Hepatocyte (in vitro differentiated cells): ENCODE measurements around the gene UBE2S. TPM values are rescaled to one million over a fixed set of nuclear protein-coding genes. Genes with fewer than 3 reads are reported as not detected.
"Not testable (repeated sequence)": the region's sequence is repeated elsewhere in the genome, so short reads cannot be mapped to it uniquely, and the experiment has no call there.

Experiments
- DNase-seq: peaks from one replicate; pipeline ENCODE4 v3.0.0-alpha.2; 2016; ENCODE audit warnings: low spot score
- H2AFZ ChIP-seq: fragments of 200-600 bp; sonication (generic); 2 replicates; pipeline ENCODE4 v1.6.0; 2016; ENCODE audit warnings: antibody characterized with exemption, mild to moderate bottlenecking
- H3K27ac ChIP-seq: fragments of 200-600 bp; sonication (generic); 2 replicates; pipeline ENCODE4 v1.5.1; 2016; ENCODE audit warnings: mild to moderate bottlenecking
- H3K27me3 ChIP-seq: fragments of 200-600 bp; sonication (generic); 2 replicates; pipeline ENCODE4 v1.6.1; 2016
- H3K36me3 ChIP-seq: fragments of 200-600 bp; sonication (generic); replicated peaks from 2 replicates; pipeline ENCODE4 v1.5.1; 2016; ENCODE audit warnings: low read depth; ENCODE audit not compliant: insufficient read depth
- H3K4me1 ChIP-seq: fragments of 200-600 bp; sonication (generic); 2 replicates; pipeline ENCODE4 v1.5.1; 2016; ENCODE audit warnings: mild to moderate bottlenecking, moderate library complexity; ENCODE audit not compliant: insufficient read depth
- H3K4me2 ChIP-seq: fragments of 200-600 bp; sonication (generic); 2 replicates; pipeline ENCODE4 v1.6.0; 2016
- H3K4me3 ChIP-seq: fragments of 200-600 bp; sonication (generic); 2 replicates; pipeline ENCODE4 v1.5.1; 2016; ENCODE audit warnings: mild to moderate bottlenecking
- H3K79me2 ChIP-seq: fragments of 200-600 bp; sonication (generic); 2 replicates; pipeline ENCODE4 v1.6.0; 2017; ENCODE audit warnings: mild to moderate bottlenecking
- H3K9me2 ChIP-seq: fragments of 200-600 bp; sonication (generic); replicated peaks from 2 replicates; pipeline ENCODE4 v1.6.0; 2017; ENCODE audit warnings: mild to moderate bottlenecking; ENCODE audit not compliant: insufficient read depth
- H3K9me3 ChIP-seq: fragments of 200-600 bp; sonication (generic); 2 replicates; pipeline ENCODE4 v1.5.1; 2016; ENCODE audit warnings: low read depth, mild to moderate bottlenecking
- H4K20me1 ChIP-seq: fragments of 200-600 bp; sonication (generic); 2 replicates; pipeline ENCODE4 v1.6.0; 2016; ENCODE audit warnings: mild to moderate bottlenecking; ENCODE audit not compliant: insufficient read depth, poor library complexity, severe bottlenecking
- CTCF ChIP-seq: fragments of 200-600 bp; sonication (generic); IDR thresholded peaks from 2 replicates; pipeline ENCODE4 v1.5.1; 2016; ENCODE audit warnings: antibody characterized with exemption, mild to moderate bottlenecking; ENCODE audit not compliant: poor library complexity
- EZH2 ChIP-seq: fragments of 200-600 bp; sonication (generic); IDR thresholded peaks from 2 replicates; pipeline ENCODE4 v1.6.1; 2016; ENCODE audit warnings: antibody characterized with exemption, mild to moderate bottlenecking, borderline replicate concordance
- EZH2phosphoT487 ChIP-seq: fragments of 200-600 bp; sonication (generic); IDR thresholded peaks from one replicate; pipeline ENCODE4 v1.6.1; 2018; ENCODE audit warnings: antibody characterized with exemption, mild to moderate bottlenecking, low read depth, moderate library complexity; ENCODE audit not compliant: unreplicated experiment, severe bottlenecking
- WGBS: methylation state at CpG from one replicate; pipeline ENCODE4 v1.1.6; 2016; ENCODE audit warnings: low lambda C conversion rate; ENCODE audit errors: missing lambda C conversion rate; 5-methylcytosine and 5-hydroxymethylcytosine counted together
- polyA plus RNA-seq: library from polyadenylated mRNA; unstranded; fragments of >200 nt; fragmentation: Nextera tagmentation; extraction: Ambion mirVana; gene quantifications from 2 replicates; pipeline ENCODE4 v1.2.1, GENCODE V29; 2016
- total RNA-seq: library from RNA; depleted of rRNA; stranded (reverse); fragments of >200 nt; gene quantifications from 2 replicates; pipeline ENCODE4 v1.2.3, GENCODE V29; 2014

Gene UBE2S
- 18.5 and 20.4 TPM in 2 replicates for total RNA-seq
- 105 and 116 TPM in 2 replicates for polyA plus RNA-seq

DNA sequence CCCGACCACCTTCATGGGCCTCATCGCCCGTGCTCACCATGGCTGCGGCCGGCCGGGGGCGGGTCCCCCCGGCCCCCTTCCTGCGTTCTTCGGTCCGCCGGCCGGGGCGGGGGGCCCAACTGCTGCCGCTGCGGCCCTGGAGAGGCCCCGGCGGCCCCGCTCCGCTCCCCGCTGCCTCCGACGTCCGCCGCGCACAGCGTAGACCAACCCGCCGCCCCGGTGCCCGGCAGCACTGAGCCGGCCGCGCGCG, at the start of gene UBE2S:
UBE2S (minus strand) TSS at position 239 of the 250 bp plus-strand sequence; CDS start at position 40, 199 bp downstream.
- Histone ChIP-seq H3K27ac (peak within 1 kb of the TSS; percentile 95), H2AFZ (peak within 1 kb of the TSS; percentile 78), H3K4me3 (peak within 1 kb of the TSS; percentile 76), H3K4me2 (peak within 1 kb of the TSS; percentile 87), H3K79me2 (peaks cover 37% of the 10 kb centered on the region)
- H3K9me3 ChIP-seq, H3K27me3 ChIP-seq, H3K9me2 ChIP-seq, H3K4me1 ChIP-seq, DNase-seq, H4K20me1 ChIP-seq, H3K36me3 ChIP-seq: not testable (repeated sequence)
- 0% methylated on average over 11 of the region's 36 CpGs for WGBS

DNA sequence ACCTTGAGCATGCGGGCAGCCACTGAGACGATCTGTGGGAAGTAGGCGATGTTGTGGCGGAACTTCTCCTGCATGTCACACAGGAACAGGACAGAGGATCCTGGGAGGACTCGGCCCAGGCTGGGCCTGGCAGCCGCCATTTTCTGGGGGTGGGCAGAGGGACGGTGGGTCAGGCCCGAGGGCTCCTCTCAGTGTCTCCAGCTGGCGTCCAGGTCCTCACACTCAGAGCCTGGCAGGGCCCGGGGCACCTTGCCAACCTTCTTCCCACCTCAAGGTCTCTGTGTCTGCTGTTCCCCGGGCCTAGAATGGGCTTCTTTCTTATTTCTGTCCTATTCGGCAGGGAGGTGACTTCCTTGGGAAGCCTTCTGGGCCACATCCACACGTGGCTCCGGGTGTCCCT, 48.8 kb upstream of the UBE2S start:
- no peaks in the 10 kb centered on the region for H3K9me2 ChIP-seq
- H3K9me3 ChIP-seq = no peaks in the 10 kb centered on the region
- H3K4me2 ChIP-seq = no peak overlapping the region
- TF ChIP-seq CTCF (no peak), EZH2phosphoT487 (no peak)
- DNase-seq = no peak
- H3K27me3 ChIP-seq = peaks cover 14% of the 10 kb centered on the region
- H4K20me1 ChIP-seq = peaks cover 7% of the 10 kb centered on the region
- H3K4me3 ChIP-seq = no peak overlapping the region
- H3K79me2 ChIP-seq = peaks cover 11% of the 10 kb centered on the region
- no peak overlapping the region for H3K27ac ChIP-seq
- 96% methylated on average over 13 of the region's 14 CpGs for WGBS
- peaks cover 15% of the 10 kb centered on the region for H3K4me1 ChIP-seq
- H3K36me3 ChIP-seq = no peaks in the 10 kb centered on the region
- H2AFZ ChIP-seq = no peak overlapping the region

GRCh38 chr19:55455576-55456235, 48.1 kb upstream of the UBE2S start:
- Histone ChIP-seq H3K36me3 (no peaks in the 10 kb centered on the region), H3K79me2 (peaks cover 11% of the 10 kb centered on the region), H3K9me2 (no peaks in the 10 kb centered on the region), H4K20me1 (peaks cover 7% of the 10 kb centered on the region), H3K27me3 (peaks cover 16% of the 10 kb centered on the region), H3K4me1 (peaks cover 15% of the 10 kb centered on the region), H2AFZ (no peak overlapping the region), H3K9me3 (no peaks in the 10 kb centered on the region), H3K4me3 (no peak overlapping the region), H3K27ac (no peak overlapping the region), H3K4me2 (no peak overlapping the region)
- WGBS = 87% methylated on average over 10 of the region's 11 CpGs
- TF ChIP-seq EZH2phosphoT487 (no peak), CTCF (no peak), EZH2 (no peak)
- no peak for DNase-seq

DNA sequence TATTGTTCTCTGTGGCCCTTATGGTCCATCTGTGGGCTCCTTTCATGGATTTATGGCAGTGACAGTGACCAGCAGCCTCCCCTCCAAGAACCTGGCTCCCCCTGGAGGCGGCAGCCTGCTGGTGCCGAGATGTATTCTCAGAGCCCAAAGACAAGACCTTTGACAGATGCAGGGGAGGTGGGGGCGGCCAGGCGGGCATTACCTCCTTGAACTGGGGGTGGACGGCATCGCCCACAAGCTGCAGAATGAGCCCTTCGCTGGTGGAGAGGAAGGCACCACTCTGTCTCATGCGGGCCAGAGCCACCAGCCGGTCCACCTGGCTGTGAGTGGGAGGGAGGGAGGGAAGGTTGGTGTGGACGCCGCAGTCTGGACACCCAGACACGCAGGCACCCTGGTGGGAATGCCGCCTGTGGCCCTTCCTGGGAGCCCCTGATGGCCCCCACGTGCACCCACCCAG, 47.2 kb upstream of the UBE2S start:
- DNase-seq = no peak
- peaks cover 14% of the 10 kb centered on the region for H3K4me1 ChIP-seq
- TF ChIP-seq CTCF (peak; percentile 49), EZH2 (no peak), EZH2phosphoT487 (no peak)
- no peak overlapping the region for H3K4me3 ChIP-seq
- H4K20me1 ChIP-seq = peaks cover 7% of the 10 kb centered on the region
- WGBS = 63% methylated on average over 7 of the region's 14 CpGs
- no peaks in the 10 kb centered on the region for H3K9me3 ChIP-seq
- H3K27ac ChIP-seq = no peak overlapping the region
- peaks cover 22% of the 10 kb centered on the region for H3K27me3 ChIP-seq
- peaks cover 11% of the 10 kb centered on the region for H3K79me2 ChIP-seq
- no peaks in the 10 kb centered on the region for H3K9me2 ChIP-seq
- no peaks in the 10 kb centered on the region for H3K36me3 ChIP-seq
- H2AFZ ChIP-seq = no peak overlapping the region
- no peak overlapping the region for H3K4me2 ChIP-seq
